ENCODE measurements around the gene DLG2. TPM values are rescaled to one million over a fixed set of nuclear protein-coding genes. Genes with fewer than 3 reads are reported as not detected.
"Not testable (repeated sequence)": the region's sequence is repeated elsewhere in the genome, so short reads cannot be mapped to it uniquely, and the experiment has no call there.

The DLG2 gene
- total RNA-seq, 2 experiments from 2014 or later, result 2.0 to 2.1 TPM

DNA sequence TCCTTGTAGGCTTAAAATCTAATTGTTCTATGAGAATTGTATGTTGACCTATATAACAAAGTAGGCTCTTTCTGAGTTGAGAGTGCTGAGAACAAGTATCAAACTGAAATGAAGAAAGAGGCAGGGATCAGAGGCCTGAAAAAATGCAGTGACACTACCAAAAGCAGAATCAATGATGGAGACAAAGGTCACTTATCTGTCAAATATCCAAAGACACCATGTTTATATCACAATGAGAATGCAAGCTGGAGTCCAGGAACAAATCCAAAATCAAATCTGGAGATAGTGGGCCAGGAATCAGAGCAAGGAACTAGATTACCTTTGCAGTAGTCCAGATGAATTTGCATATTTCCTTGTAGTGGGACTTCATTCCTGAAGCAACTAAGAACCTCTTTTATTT is 377.7 kb downstream of the DLG2 start:
- no peak for ATAC-seq (ENCODE audit: poor library complexity)
- no peaks in the 10 kb centered on the region for H3K27me3 Mint-ChIP-seq
- H3K27ac ChIP-seq (ENCODE audit: low read depth in 1 of 2, low read length in 2 of 2), result no peak overlapping the region
- H3K27ac Mint-ChIP-seq, result no peak overlapping the region
- TF ChIP-seq CTCF (IDR thresholded peaks at IDR 0.05), result no peak
- no peak overlapping the region for H3K4me3 ChIP-seq (ENCODE audit: low read length)
- H3K9me3 Mint-ChIP-seq, result peaks cover 3% of the 10 kb centered on the region
- no peaks in the 10 kb centered on the region for H3K36me3 ChIP-seq (ENCODE audit: insufficient read depth, low read length)
- no peak overlapping the region for H3K4me3 Mint-ChIP-seq
- H3K4me1 ChIP-seq (ENCODE audit: insufficient read depth, low read length), result no peaks in the 10 kb centered on the region
- intact Hi-C loops (cut with DNase I, micrococcal nuclease), result no loop called here
- ChIA-PET POLR2A (no interaction called here), CTCF (no interaction called here)
- DNase-seq, result no peak
- no peaks in the 10 kb centered on the region for H3K4me1 Mint-ChIP-seq (ENCODE audit: low read depth)
- no peaks in the 10 kb centered on the region for H3K27me3 ChIP-seq (ENCODE audit: control insufficient read depth in 1 of 2, insufficient read depth in 2 of 2, low read length in 2 of 2)
- H3K36me3 Mint-ChIP-seq (ENCODE audit: low read depth), result no peaks in the 10 kb centered on the region
- H3K9me3 ChIP-seq (ENCODE audit: control insufficient read depth in 1 of 2, insufficient read depth in 1 of 2, low read length in 2 of 2), result peaks cover 0 to 9% of the 10 kb centered on the region in 2 experiments

GRCh38 chr11:85247797-85248196 is 379.3 kb downstream of the DLG2 start:
- Histone ChIP-seq H3K36me3 (ENCODE audit: insufficient read depth, low read length) (no peaks in the 10 kb centered on the region), H3K27ac (ENCODE audit: low read depth in 1 of 2, low read length in 2 of 2) (no peak overlapping the region), H3K4me1 (ENCODE audit: insufficient read depth, low read length) (no peaks in the 10 kb centered on the region), H3K4me3 (ENCODE audit: low read length) (no peak overlapping the region), H3K9me3 (ENCODE audit: control insufficient read depth in 1 of 2, insufficient read depth in 1 of 2, low read length in 2 of 2) (no peaks in the 10 kb centered on the region), H3K27me3 (ENCODE audit: control insufficient read depth in 1 of 2, insufficient read depth in 2 of 2, low read length in 2 of 2) (no peaks in the 10 kb centered on the region)
- TF ChIP-seq CTCF (IDR thresholded peaks at IDR 0.05), result no peak
- H3K4me3 Mint-ChIP-seq, result no peak overlapping the region
- no peaks in the 10 kb centered on the region for H3K4me1 Mint-ChIP-seq (ENCODE audit: low read depth)
- DNase-seq (no peak), ATAC-seq (ENCODE audit: poor library complexity) (no peak)
- ChIA-PET CTCF (no interaction called here), POLR2A (no interaction called here)
- H3K27ac Mint-ChIP-seq, result no peak overlapping the region
- H3K36me3 Mint-ChIP-seq (ENCODE audit: low read depth), result no peaks in the 10 kb centered on the region
- peaks cover 3% of the 10 kb centered on the region for H3K9me3 Mint-ChIP-seq
- H3K27me3 Mint-ChIP-seq, result no peaks in the 10 kb centered on the region
- intact Hi-C loops (cut with DNase I, micrococcal nuclease), result no loop called here

- ATAC-seq (ENCODE audit: poor library complexity) (no peak), DNase-seq (no peak)
- Histone ChIP-seq H3K4me1 (ENCODE audit: insufficient read depth, low read length) (no peaks in the 10 kb centered on the region), H3K27me3 (ENCODE audit: control insufficient read depth in 1 of 2, insufficient read depth in 2 of 2, low read length in 2 of 2) (no peaks in the 10 kb centered on the region), H3K27ac (ENCODE audit: low read depth in 1 of 2, low read length in 2 of 2) (no peak overlapping the region), H3K36me3 (ENCODE audit: insufficient read depth, low read length) (no peaks in the 10 kb centered on the region), H3K4me3 (ENCODE audit: low read length) (no peak overlapping the region), H3K9me3 (ENCODE audit: control insufficient read depth in 1 of 2, insufficient read depth in 1 of 2, low read length in 2 of 2) (peaks cover 0 to 4% of the 10 kb centered on the region in 2 experiments)
- Mint-ChIP-seq H3K4me1 (ENCODE audit: low read depth) (no peaks in the 10 kb centered on the region), H3K36me3 (ENCODE audit: low read depth) (no peaks in the 10 kb centered on the region), H3K27me3 (no peaks in the 10 kb centered on the region), H3K9me3 (peaks cover 8% of the 10 kb centered on the region), H3K27ac (no peak overlapping the region), H3K4me3 (no peak overlapping the region)
- intact Hi-C loops (cut with DNase I, micrococcal nuclease), result no loop called here
- ChIA-PET CTCF (no interaction called here), POLR2A (no interaction called here)
- no peak for TF ChIP-seq CTCF (IDR thresholded peaks at IDR 0.05)
Observed at GRCh38 chr11:85238906-85239305, 388.2 kb downstream of the DLG2 start.

- H3K9me3 Mint-ChIP-seq; intact Hi-C loops (cut with DNase I, micrococcal nuclease); H3K27ac ChIP-seq (ENCODE audit: low read depth in 1 of 2, low read length in 2 of 2); H3K27ac Mint-ChIP-seq; H3K4me3 ChIP-seq (ENCODE audit: low read length); DNase-seq; POLR2A ChIA-PET; H3K36me3 ChIP-seq (ENCODE audit: insufficient read depth, low read length); H3K4me3 Mint-ChIP-seq; H3K27me3 ChIP-seq (ENCODE audit: control insufficient read depth in 1 of 2, insufficient read depth in 2 of 2, low read length in 2 of 2); H3K4me1 ChIP-seq (ENCODE audit: insufficient read depth, low read length); H3K27me3 Mint-ChIP-seq; H3K9me3 ChIP-seq (ENCODE audit: control insufficient read depth in 1 of 2, insufficient read depth in 1 of 2, low read length in 2 of 2); H3K4me1 Mint-ChIP-seq (ENCODE audit: low read depth); H3K36me3 Mint-ChIP-seq (ENCODE audit: low read depth); CTCF ChIA-PET; ATAC-seq (ENCODE audit: poor library complexity): not testable (repeated sequence)
Observed at GRCh38 chr11:85238038-85238437, 389.1 kb downstream of the DLG2 start.
